ENCODE results near the gene TRIO.
A peak's percentile ranks its signal among the peaks of the same experiment; 100 is the strongest.

TRIO gene

DNA sequence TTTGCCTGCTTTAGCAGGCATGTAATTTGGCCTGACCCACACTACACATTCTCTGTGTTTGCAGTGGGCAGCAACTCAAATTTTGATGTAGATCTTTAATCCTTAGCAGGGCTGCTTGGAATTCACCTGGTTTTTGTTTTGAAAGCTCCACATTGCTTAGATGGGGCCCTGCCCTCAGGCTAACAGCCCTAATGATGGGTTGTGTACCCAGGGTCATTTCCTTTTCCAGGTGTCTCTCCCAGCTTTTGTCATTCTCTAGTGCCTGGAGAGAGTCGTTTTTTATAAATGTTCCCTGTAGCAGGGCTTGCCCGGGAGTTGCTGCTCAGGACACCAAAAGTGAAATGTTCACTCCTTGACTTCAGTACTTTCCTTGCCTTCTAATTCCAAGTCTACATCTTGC lies 126.3 kb downstream of the TRIO start:
- H3K36me3 ChIP-seq (ENCODE audit: insufficient read depth, low read depth, low read length), result peaks cover 7% of the 10 kb centered on the region; the same call in 1 of the 2 replicates
- no peaks in the 10 kb centered on the region for H3K27me3 ChIP-seq (ENCODE audit: insufficient read depth, low read length)
- peak overlapping the region; percentile 21 for H3K4me3 ChIP-seq (ENCODE audit: low read length)
- H3K9ac ChIP-seq (ENCODE audit: low read depth, low read length), result peak overlapping the region; percentile 40
- peak overlapping the region; percentile 6 for H3K27ac ChIP-seq (ENCODE audit: low read length)
- H3K4me1 ChIP-seq (ENCODE audit: insufficient read depth, low read length), result peaks cover 48% of the 10 kb centered on the region
- no peaks in the 10 kb centered on the region for H3K9me3 ChIP-seq (ENCODE audit: insufficient read depth, low read depth, low read length)

DNA sequence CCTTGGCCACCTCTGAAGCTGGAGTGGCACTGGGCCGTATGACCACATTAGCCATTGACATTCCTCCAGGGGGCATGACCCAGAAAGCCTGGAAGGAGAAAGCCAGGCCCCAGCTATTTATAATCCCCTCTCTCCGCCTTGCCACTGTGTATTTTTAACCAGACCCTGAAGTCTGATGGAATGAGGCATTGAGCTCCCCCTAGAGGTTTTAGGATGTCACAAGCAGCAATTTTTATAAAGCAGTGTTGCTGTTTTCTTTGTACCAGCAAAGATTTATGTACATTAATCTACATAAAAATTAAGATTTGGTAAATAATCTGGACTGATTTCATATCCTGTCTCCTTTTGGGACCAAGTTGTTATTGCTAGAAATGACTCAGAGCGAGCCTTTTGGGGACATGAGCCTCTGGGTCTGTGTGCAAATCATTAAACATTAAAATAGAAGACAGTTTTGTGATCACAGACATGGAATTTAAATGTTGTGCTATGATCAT lies 127.1 kb downstream of the TRIO start:
- peak overlapping the region; percentile 40 for H3K9ac ChIP-seq (ENCODE audit: low read depth, low read length)
- H3K27me3 ChIP-seq (ENCODE audit: insufficient read depth, low read length), result no peaks in the 10 kb centered on the region
- no peaks in the 10 kb centered on the region for H3K9me3 ChIP-seq (ENCODE audit: insufficient read depth, low read depth, low read length)
- peaks cover 43% of the 10 kb centered on the region for H3K4me1 ChIP-seq (ENCODE audit: insufficient read depth, low read length)
- no peak overlapping the region for H3K27ac ChIP-seq (ENCODE audit: low read length)
- H3K36me3 ChIP-seq (ENCODE audit: insufficient read depth, low read depth, low read length), result peaks cover 7% of the 10 kb centered on the region; the same call in 1 of the 2 replicates
- peak overlapping the region; percentile 21; the same call in 1 of the 2 replicates for H3K4me3 ChIP-seq (ENCODE audit: low read length)

DNA sequence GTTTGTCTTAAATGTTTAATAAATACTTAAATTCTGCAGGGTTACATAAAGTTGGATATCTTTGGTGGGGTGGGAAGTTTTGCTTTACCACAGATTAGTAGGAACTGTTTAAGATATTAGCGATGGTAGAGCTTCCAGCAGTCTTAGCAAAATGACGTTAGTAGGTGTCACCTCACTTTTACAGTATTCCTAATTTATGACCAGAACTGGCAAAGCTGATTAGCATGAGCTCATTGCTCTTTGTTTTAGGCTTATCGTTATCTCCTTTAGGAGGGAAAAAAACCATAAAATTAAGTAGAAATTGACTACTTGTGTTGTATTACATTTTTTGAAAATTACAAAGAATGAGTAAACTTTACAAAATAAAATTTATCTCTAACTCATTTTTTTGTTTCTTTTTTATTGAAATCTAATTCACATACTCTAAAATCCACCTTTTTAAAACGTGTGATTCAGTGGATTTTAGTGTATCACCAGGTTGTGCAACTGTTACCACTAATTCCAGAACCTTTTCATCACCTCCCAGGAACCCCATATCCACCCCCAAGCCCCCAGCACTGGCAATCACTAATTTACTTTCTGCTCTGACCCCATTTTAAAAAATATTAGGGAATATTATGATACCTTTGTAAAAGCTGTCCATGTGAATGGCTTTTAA lies 129.5 kb downstream of the TRIO start:
- no peaks in the 10 kb centered on the region for H3K27me3 ChIP-seq (ENCODE audit: insufficient read depth, low read length)
- H3K9ac ChIP-seq (ENCODE audit: low read depth, low read length), result no peak overlapping the region
- H3K9me3 ChIP-seq (ENCODE audit: insufficient read depth, low read depth, low read length), result no peaks in the 10 kb centered on the region
- no peak overlapping the region for H3K4me3 ChIP-seq (ENCODE audit: low read length)
- H3K4me1 ChIP-seq (ENCODE audit: insufficient read depth, low read length), result peaks cover 33% of the 10 kb centered on the region
- H3K36me3 ChIP-seq (ENCODE audit: insufficient read depth, low read depth, low read length), result peaks cover 7% of the 10 kb centered on the region; the same call in 1 of the 2 replicates
- no peak overlapping the region for H3K27ac ChIP-seq (ENCODE audit: low read length)

DNA sequence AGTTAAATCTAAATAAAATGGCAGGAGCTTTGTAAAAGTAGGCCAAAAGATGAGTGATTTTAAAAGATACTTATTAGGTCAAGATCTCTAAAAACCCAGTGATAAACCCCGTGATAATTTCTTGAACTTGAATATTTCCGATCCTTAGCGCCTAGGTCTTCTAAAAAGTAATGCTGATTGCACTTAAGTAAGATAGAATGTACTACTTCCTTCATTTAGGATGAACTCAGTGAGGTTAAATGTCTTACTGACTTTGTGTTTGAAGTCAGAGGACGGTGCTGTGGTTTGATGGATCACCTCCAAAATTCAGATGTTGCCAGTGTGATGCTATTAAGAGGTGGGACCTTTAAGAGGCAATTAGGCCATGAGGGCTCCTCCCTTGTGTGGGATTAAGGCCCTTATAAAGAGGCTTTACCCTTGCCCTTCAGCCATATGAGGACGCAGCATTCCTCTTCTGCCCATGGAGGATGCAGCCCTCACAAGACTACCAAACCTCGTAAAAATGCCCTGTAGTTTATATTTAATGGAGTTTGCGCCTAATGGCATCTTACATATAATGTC lies 130.1 kb downstream of the TRIO start:
- Histone ChIP-seq H3K36me3 (ENCODE audit: insufficient read depth, low read depth, low read length) (peaks cover 7% of the 10 kb centered on the region; the same call in 1 of the 2 replicates), H3K9me3 (ENCODE audit: insufficient read depth, low read depth, low read length) (no peaks in the 10 kb centered on the region), H3K4me3 (ENCODE audit: low read length) (no peak overlapping the region), H3K9ac (ENCODE audit: low read depth, low read length) (no peak overlapping the region), H3K27me3 (ENCODE audit: insufficient read depth, low read length) (no peaks in the 10 kb centered on the region), H3K27ac (ENCODE audit: low read length) (no peak overlapping the region), H3K4me1 (ENCODE audit: insufficient read depth, low read length) (peaks cover 27% of the 10 kb centered on the region)

DNA sequence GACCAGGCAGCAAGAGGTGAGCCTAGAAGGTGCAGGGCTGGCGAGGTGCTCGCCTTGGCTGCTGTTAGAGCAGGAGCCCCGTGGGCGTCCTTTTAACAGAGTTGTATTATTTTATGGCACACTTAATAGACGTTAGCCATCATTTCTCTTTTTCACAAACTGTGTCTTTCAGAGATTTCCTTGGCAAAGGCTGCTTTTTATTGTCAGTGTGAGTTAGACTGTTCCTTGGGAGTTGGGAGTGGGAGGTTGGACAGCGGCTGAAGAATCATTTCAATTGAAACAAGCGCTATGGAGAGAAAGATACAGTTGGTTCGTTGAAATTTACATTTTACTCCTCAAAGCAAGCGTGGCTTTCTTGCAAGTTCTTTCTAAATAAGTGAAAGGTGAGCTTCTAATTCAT lies 133.2 kb downstream of the TRIO start:
- Histone ChIP-seq H3K36me3 (ENCODE audit: insufficient read depth, low read depth, low read length) (peaks cover 17% of the 10 kb centered on the region; the same call in 1 of the 2 replicates), H3K27me3 (ENCODE audit: insufficient read depth, low read length) (no peaks in the 10 kb centered on the region), H3K4me1 (ENCODE audit: insufficient read depth, low read length) (peaks cover 9% of the 10 kb centered on the region), H3K4me3 (ENCODE audit: low read length) (no peak overlapping the region), H3K9ac (ENCODE audit: low read depth, low read length) (no peak overlapping the region), H3K9me3 (ENCODE audit: insufficient read depth, low read depth, low read length) (no peaks in the 10 kb centered on the region), H3K27ac (ENCODE audit: low read length) (no peak overlapping the region)

DNA sequence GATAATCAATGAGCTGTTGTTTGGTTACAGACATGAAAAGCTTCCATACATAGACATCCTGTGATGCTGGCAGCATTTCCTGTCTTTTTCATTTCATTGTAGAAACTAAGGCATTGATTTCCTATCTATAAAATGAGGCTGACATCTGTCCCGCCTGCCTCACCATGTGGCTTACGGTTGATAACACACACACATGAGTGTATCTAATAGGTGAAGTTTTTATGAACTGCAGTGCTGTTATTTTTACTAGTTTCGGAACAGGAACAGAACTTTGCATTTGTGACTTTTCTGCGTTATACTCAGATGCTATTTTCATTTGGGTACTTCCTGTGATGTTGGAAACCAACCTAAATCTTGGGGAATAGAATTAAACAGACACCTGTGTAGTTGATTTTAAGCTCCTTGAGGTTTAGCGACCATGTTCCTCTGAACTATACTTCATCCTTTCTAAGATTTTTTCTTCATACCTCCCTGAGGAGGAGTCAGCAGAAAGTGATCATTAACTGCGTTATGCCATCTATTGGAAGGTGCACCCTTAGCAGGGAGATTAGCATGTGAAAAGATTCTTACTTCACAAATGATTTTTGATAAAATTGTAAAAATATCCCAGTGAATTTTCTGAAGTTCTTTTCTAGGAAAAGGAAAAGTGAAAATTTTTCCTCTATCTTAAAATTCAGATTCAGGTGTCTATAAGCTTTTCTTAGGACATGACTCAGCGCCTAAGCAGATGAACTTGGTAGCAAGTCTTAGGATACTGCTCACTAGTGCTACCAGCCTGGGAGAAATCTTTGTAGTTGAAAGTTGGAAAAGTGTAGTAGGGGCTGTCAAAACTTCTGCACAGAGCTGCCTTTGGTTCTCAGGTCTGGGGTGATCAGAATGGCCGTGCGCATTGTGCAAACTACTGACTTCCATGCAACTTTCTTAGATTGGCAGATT lies 134.5 kb downstream of the TRIO start:
- H3K9me3 ChIP-seq (ENCODE audit: insufficient read depth, low read depth, low read length), result no peaks in the 10 kb centered on the region
- H3K9ac ChIP-seq (ENCODE audit: low read depth, low read length), result no peak overlapping the region
- H3K4me1 ChIP-seq (ENCODE audit: insufficient read depth, low read length), result peaks cover 9% of the 10 kb centered on the region
- H3K27me3 ChIP-seq (ENCODE audit: insufficient read depth, low read length), result no peaks in the 10 kb centered on the region
- H3K36me3 ChIP-seq (ENCODE audit: insufficient read depth, low read depth, low read length), result peaks cover 14% of the 10 kb centered on the region; the same call in 1 of the 2 replicates
- no peak overlapping the region for H3K27ac ChIP-seq (ENCODE audit: low read length)
- H3K4me3 ChIP-seq (ENCODE audit: low read length), result no peak overlapping the region

DNA sequence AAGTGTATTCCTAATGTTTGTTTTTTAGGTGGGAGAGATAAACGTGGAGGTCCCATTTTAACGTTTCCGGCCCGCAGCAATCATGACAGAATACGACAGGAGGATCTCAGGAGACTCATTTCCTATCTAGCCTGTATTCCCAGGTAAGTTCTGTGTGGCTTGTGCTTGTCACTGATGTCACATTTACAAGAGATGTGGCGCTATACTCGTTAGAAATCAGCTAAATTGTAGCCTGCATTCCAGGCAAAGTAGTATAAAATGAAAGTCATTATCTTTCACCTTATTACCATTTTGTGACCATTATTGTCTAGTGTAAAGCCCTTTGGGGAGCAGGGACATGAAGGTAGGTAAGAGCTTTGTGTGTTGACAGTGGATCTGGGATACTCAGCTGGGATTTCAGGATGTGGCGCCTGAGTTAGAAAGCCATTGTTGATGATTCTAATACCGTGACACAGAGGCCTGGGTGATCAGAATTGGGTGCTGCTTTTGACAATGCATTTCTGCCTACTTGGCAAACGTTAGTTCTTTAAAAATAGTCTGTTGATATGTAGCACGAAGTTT lies 137.2 kb downstream of the TRIO start:
- H3K4me1 ChIP-seq (ENCODE audit: insufficient read depth, low read length), result peaks cover 14% of the 10 kb centered on the region
- H3K36me3 ChIP-seq (ENCODE audit: insufficient read depth, low read depth, low read length), result peaks cover 20% of the 10 kb centered on the region; the same call in 1 of the 2 replicates
- H3K27ac ChIP-seq (ENCODE audit: low read length), result no peak overlapping the region
- H3K4me3 ChIP-seq (ENCODE audit: low read length), result no peak overlapping the region
- no peaks in the 10 kb centered on the region for H3K27me3 ChIP-seq (ENCODE audit: insufficient read depth, low read length)
- no peaks in the 10 kb centered on the region for H3K9me3 ChIP-seq (ENCODE audit: insufficient read depth, low read depth, low read length)
- H3K9ac ChIP-seq (ENCODE audit: low read depth, low read length), result no peak overlapping the region

DNA sequence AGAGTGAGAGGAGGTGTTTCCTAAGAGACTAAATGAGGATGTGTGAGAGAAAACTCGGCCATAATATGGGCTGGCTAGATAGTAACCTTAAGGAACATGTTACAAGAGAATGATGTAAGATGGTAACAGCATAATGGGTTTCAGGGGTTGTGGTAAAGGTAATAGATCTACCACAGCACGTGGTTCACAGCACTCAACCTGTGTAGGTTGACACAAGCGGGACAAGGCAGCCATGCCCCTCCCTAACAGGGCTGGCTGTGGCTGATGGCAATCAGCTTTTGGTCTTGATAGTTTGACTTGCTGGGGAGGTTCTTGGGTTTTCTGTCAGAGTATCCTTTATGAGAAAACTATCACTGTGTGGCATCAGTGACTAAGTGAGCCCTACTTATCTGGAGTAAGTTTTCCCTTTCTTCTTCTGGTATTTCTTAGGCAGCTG lies 138.6 kb downstream of the TRIO start:
- Histone ChIP-seq H3K4me3 (ENCODE audit: low read length) (no peak overlapping the region), H3K4me1 (ENCODE audit: insufficient read depth, low read length) (peaks cover 14% of the 10 kb centered on the region), H3K27me3 (ENCODE audit: insufficient read depth, low read length) (no peaks in the 10 kb centered on the region), H3K9me3 (ENCODE audit: insufficient read depth, low read depth, low read length) (no peaks in the 10 kb centered on the region), H3K9ac (ENCODE audit: low read depth, low read length) (no peak overlapping the region), H3K36me3 (ENCODE audit: insufficient read depth, low read depth, low read length) (peaks cover 20% of the 10 kb centered on the region; the same call in 1 of the 2 replicates), H3K27ac (ENCODE audit: low read length) (no peak overlapping the region)

DNA sequence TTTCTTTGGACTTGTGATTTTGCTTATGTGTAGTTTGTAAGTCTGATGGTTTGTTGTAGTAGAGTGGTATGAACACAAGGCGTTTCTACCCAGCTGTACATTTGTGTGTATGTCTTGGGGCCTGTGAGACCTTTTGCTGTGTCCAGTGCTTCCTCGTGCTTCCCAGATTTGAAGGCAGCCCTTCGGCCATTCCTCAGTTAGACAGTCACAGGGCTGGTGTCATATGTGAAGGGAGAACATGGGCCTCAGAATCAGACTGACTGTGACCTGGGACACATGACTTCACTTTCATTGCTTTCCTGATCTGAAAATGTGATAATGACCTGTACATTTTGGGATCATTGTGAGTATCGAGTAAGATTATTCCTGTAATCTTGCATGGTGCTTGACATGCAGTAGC lies 140.0 kb downstream of the TRIO start:
- peaks cover 31% of the 10 kb centered on the region; the same call in 1 of the 2 replicates for H3K36me3 ChIP-seq (ENCODE audit: insufficient read depth, low read depth, low read length)
- H3K9ac ChIP-seq (ENCODE audit: low read depth, low read length), result no peak overlapping the region
- no peaks in the 10 kb centered on the region for H3K27me3 ChIP-seq (ENCODE audit: insufficient read depth, low read length)
- no peaks in the 10 kb centered on the region for H3K9me3 ChIP-seq (ENCODE audit: insufficient read depth, low read depth, low read length)
- peaks cover 9% of the 10 kb centered on the region for H3K4me1 ChIP-seq (ENCODE audit: insufficient read depth, low read length)
- H3K27ac ChIP-seq (ENCODE audit: low read length), result no peak overlapping the region
- H3K4me3 ChIP-seq (ENCODE audit: low read length), result no peak overlapping the region

DNA sequence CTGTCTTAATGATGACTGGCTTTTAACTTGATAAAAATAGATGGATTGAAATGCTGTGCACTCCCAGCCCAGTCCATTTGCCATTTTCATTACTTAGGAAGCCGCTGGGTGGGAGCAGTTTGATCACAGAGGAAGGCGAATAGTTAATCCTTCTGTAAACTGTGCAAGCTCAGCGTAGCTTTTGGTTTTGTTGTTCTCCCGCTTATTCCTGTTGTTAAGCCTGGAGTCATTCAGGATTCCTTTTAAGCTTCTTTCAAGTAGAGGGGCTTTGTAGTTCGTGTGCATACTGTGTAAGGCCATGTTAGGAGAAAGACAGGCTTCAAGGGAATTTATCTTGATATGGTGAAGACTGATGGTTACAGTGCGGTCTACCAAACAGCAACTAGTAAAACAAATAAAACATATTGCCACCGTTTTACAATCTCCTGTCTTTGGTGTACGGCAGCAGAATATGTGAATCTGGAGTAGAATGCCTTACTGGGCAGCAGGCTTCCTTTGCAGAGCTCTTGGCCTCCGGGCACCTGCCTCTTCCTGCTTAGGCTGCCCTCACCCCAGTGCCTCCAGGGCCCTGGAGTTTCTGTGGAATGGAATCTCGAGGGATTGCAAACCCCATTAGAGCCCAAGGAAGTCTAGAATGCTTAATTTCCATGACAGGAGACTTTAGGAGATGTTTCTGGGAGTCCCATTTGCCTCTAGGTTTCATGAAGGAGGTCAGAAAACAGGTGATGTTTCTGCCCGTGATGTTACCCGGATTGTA lies 141.4 kb downstream of the TRIO start:
- H3K9me3 ChIP-seq (ENCODE audit: insufficient read depth, low read depth, low read length), result no peaks in the 10 kb centered on the region
- no peak overlapping the region for H3K4me3 ChIP-seq (ENCODE audit: low read length)
- no peak overlapping the region for H3K27ac ChIP-seq (ENCODE audit: low read length)
- peaks cover 36% of the 10 kb centered on the region; the same call in 1 of the 2 replicates for H3K36me3 ChIP-seq (ENCODE audit: insufficient read depth, low read depth, low read length)
- peaks cover 9% of the 10 kb centered on the region for H3K4me1 ChIP-seq (ENCODE audit: insufficient read depth, low read length)
- no peak overlapping the region for H3K9ac ChIP-seq (ENCODE audit: low read depth, low read length)
- no peaks in the 10 kb centered on the region for H3K27me3 ChIP-seq (ENCODE audit: insufficient read depth, low read length)

DNA sequence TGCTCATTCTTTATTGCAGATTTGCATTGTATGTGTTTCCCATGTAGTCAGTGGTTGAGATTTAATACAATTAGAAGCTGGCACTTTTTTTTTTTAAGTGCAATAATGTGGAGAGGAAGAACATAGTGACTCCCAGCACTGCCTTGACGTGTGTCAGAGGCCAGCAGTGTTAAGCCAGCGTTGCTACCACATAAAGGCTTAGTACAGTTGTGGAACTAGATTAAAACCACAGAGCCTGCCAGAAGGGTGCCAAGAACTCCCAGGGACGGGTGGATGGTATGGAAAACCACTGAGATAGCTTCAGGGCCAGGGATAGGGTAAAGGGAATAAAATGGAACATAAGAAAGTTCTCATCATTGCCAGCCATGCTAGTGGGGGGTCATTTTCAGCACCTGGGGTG lies 142.9 kb downstream of the TRIO start:
- Histone ChIP-seq H3K27ac (ENCODE audit: low read length) (no peak overlapping the region), H3K9ac (ENCODE audit: low read depth, low read length) (no peak overlapping the region)

More for the DNA sequence above, 142.9 kb downstream of the TRIO start:
- Histone ChIP-seq H3K9me3 (ENCODE audit: insufficient read depth, low read depth, low read length) (no peaks in the 10 kb centered on the region), H3K27me3 (ENCODE audit: insufficient read depth, low read length) (no peaks in the 10 kb centered on the region), H3K4me1 (ENCODE audit: insufficient read depth, low read length) (peaks cover 9% of the 10 kb centered on the region), H3K4me3 (ENCODE audit: low read length) (no peak overlapping the region), H3K36me3 (ENCODE audit: insufficient read depth, low read depth, low read length) (peaks cover 31% of the 10 kb centered on the region; the same call in 1 of the 2 replicates)
